T-helper 1 cell treated with Interleukin-12 subunit alpha and Interleukin-12 subunit beta and Interleukin-4 antibody, amounts not matched to agents 30 μg/mL and 1 μg/mL, for 36 hours (primary cell): ENCODE data around the gene SLC13A3.

Source experiments
- H3K27ac Mint-ChIP-seq: one replicate; pipeline ENCODE4 v1.8.0; 2021; ENCODE audit warnings: mild to moderate bottlenecking, mixed read lengths
- H3K27me3 Mint-ChIP-seq: one replicate; pipeline ENCODE4 v1.8.0; 2021; ENCODE audit warnings: low read depth, mixed read lengths
- H3K36me3 Mint-ChIP-seq: one replicate; pipeline ENCODE4 v1.8.0; 2021; ENCODE audit warnings: low read depth, mixed read lengths
- H3K4me1 Mint-ChIP-seq: one replicate; pipeline ENCODE4 v1.8.0; 2021; ENCODE audit warnings: low read depth, mixed read lengths
- H3K4me3 Mint-ChIP-seq: one replicate; pipeline ENCODE4 v1.8.0; 2021; ENCODE audit warnings: mild to moderate bottlenecking, moderate library complexity, mixed read lengths
- H3K9me3 Mint-ChIP-seq: one replicate; pipeline ENCODE4 v1.8.0; 2021; ENCODE audit warnings: mixed read lengths

Gene SLC13A3

DNA sequence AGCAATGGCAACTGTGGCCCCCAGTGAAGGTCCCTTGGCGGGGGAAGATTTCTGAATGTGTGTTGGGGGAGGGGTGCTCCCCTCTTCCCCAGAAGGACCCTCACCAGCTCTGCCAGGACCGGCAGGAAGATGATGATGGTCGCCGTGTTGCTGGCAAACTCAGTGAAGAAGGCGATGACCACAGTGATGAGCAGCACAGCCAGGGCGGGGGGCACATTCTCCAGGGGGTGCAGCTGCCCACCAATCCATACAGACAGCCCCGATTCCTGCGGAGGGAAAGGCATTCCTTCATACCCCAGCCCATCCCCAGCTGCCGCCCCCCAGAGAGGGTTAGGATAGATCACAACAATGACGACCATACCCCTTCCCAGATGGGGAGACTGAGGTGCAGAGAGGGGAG is 85.1 kb downstream of the SLC13A3 start:
- Mint-ChIP-seq H3K4me3 (no peak overlapping the region), H3K9me3 (no peaks in the 10 kb centered on the region), H3K36me3 (no peaks in the 10 kb centered on the region), H3K27me3 (peaks cover 11% of the 10 kb centered on the region), H3K4me1 (peaks cover 6% of the 10 kb centered on the region), H3K27ac (no peak overlapping the region)

DNA sequence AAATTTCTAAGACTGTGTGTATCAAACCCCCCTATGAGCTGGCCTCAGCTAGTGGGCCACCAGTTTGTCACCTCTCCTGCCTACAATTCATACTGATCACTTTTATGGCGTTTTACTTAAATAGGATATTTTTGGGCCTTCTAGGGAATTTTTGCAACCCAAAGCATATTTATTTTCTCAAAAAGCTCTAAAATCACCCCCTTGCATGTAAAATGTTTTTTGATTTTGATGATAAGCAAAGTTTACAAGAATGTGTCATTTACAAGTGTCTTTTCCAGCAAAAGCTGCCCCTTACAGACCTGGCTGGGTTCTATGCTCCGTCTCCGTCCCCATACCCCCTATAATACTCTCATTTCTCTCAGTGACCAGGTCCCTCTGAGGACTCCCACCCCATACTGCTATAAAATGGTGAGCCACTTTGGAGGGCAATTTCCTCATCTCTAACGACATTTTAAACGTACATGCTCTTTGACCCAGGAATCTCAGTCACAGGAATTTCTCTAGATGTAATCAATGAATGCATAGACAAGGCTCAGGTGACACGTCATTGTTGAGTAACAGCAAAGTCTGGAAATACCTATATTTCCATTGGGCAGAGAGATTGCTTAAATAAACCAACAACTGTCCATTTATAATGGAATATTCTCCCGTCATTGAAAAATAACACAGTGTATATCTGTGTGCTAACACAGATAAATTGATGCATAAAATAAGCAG is 86.9 kb downstream of the SLC13A3 start:
- Mint-ChIP-seq H3K4me3 (no peak overlapping the region), H3K27ac (no peak overlapping the region), H3K27me3 (peaks cover 6% of the 10 kb centered on the region), H3K36me3 (no peaks in the 10 kb centered on the region), H3K9me3 (no peaks in the 10 kb centered on the region), H3K4me1 (peaks cover 21% of the 10 kb centered on the region)

- H3K36me3 Mint-ChIP-seq, result no peaks in the 10 kb centered on the region
- H3K27ac Mint-ChIP-seq, result no peak overlapping the region
- peaks cover 23% of the 10 kb centered on the region for H3K4me1 Mint-ChIP-seq
- peaks cover 6% of the 10 kb centered on the region for H3K27me3 Mint-ChIP-seq
- H3K4me3 Mint-ChIP-seq, result no peak overlapping the region
- H3K9me3 Mint-ChIP-seq, result no peaks in the 10 kb centered on the region
Observed at GRCh38 chr20:46563860-46564221, 87.4 kb downstream of the SLC13A3 start.

GRCh38 chr20:46563170-46563859 is 87.9 kb downstream of the SLC13A3 start:
- Mint-ChIP-seq H3K4me3 (no peak overlapping the region), H3K27ac (no peak overlapping the region), H3K4me1 (peaks cover 26% of the 10 kb centered on the region), H3K27me3 (peaks cover 6% of the 10 kb centered on the region), H3K9me3 (no peaks in the 10 kb centered on the region), H3K36me3 (no peaks in the 10 kb centered on the region)

- Mint-ChIP-seq H3K4me1 (peaks cover 29% of the 10 kb centered on the region), H3K27me3 (peaks cover 3% of the 10 kb centered on the region), H3K4me3 (no peak overlapping the region), H3K27ac (no peak overlapping the region), H3K9me3 (no peaks in the 10 kb centered on the region), H3K36me3 (no peaks in the 10 kb centered on the region)
Observed at GRCh38 chr20:46562373-46563169, 88.7 kb downstream of the SLC13A3 start.

DNA sequence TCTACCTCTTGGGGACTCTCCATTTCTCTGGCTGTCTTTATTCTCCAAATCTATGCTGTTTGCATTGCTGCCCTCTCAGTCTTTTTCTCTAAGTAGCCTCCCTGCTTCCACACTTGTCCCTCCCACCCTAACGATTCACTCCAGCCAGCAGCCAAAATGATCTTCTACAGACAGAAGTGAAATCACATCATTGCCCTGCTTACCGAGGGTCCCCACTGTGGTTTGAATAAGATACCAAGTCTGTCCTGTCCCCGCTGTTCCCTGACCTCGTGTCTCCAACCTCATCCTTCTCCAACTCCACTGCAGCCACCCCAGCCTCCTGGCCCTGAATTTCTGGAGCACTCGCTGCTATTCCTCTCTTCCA is 89.3 kb downstream of the SLC13A3 start:
- peaks cover 28% of the 10 kb centered on the region for H3K4me1 Mint-ChIP-seq
- H3K36me3 Mint-ChIP-seq, result no peaks in the 10 kb centered on the region
- H3K9me3 Mint-ChIP-seq, result no peaks in the 10 kb centered on the region
- no peaks in the 10 kb centered on the region for H3K27me3 Mint-ChIP-seq
- no peak overlapping the region for H3K27ac Mint-ChIP-seq
- no peak overlapping the region for H3K4me3 Mint-ChIP-seq

- Mint-ChIP-seq H3K36me3 (peaks cover 3% of the 10 kb centered on the region), H3K4me3 (no peak overlapping the region), H3K9me3 (no peaks in the 10 kb centered on the region), H3K27me3 (no peaks in the 10 kb centered on the region), H3K4me1 (peaks cover 37% of the 10 kb centered on the region), H3K27ac (no peak overlapping the region)
Observed at GRCh38 chr20:46559685-46560440, 91.4 kb downstream of the SLC13A3 start.

DNA sequence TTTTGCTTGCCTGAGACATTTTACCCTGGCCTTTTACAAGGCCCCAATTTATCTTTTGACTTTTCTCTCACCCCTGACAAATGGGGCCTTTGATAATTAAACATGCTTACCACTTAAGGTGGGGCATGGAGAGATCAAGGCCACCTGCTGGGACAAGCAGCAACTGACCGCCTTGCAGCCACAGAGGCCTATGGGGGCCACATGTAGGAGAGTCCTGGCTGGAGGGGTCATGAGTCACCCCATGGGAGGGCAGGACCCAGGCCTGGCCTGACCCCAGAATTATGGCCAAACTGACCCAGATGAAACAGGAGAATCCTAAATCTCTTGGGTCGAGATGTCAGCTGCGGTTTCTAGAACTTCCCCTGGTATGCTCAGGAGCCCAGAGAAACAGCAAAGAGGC is 92.3 kb downstream of the SLC13A3 start:
- H3K36me3 Mint-ChIP-seq, result peaks cover 3% of the 10 kb centered on the region
- peaks cover 41% of the 10 kb centered on the region for H3K4me1 Mint-ChIP-seq
- no peaks in the 10 kb centered on the region for H3K27me3 Mint-ChIP-seq
- H3K27ac Mint-ChIP-seq, result no peak overlapping the region
- H3K4me3 Mint-ChIP-seq, result no peak overlapping the region
- H3K9me3 Mint-ChIP-seq, result no peaks in the 10 kb centered on the region

DNA sequence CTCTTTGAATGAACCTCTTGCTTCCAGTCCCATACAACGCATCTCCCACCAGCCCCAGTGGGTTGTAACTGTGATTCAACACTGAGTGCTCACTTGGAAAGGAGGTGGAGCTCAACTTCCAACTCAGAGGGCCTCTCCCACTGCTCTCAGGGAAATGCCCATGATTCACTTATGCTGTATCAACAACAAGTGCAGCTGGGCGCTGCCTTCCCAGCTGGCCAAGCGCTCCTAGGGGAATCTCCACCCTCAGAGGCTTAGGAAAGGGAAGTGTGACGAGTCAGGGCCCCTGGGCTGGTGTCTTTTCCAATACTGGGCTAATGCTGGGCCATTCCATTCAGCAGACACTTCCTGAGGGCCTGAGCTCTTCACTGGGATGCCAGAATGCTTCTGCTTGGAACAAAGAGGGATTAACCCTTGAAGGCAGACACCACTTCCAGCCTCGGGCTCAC is 92.7 kb downstream of the SLC13A3 start:
- Mint-ChIP-seq H3K27me3 (no peaks in the 10 kb centered on the region), H3K36me3 (peaks cover 3% of the 10 kb centered on the region), H3K4me1 (peaks cover 43% of the 10 kb centered on the region), H3K27ac (no peak overlapping the region), H3K4me3 (no peak overlapping the region), H3K9me3 (no peaks in the 10 kb centered on the region)

DNA sequence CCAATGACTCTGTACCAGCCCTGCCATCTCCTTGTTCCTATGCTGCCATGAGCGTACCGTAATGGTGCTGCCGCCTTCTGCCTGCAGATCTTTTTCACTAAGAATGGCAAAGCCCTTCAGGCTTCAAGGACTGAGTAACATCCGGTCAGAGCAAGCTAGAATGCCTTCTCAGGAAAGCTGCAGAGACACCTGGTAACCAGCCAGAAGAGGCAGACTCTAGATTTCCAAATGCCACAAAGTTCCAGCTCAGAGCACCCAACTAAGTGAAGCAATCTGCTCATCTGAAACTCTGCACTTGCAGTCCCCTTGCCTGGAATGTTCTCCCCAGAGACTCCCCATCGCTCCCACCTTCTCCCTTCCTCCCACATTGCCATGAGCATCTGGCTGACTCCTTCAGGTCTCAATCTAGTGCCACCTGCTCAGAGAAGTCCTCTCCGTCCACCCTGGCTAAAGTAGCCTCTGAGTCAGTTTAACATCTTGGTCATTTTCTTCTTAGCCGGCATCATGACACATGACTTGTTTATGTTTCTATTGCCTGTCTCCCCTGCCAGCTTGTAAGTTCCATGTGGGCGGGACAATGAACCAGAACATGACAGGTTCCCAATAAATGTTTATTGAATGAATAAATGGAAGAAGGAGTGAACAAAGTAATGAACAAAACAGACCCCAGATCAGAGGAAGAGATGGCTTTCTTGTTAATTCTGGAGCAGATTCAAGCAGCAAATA is 93.9 kb downstream of the SLC13A3 start:
- Mint-ChIP-seq H3K4me1 (peaks cover 54% of the 10 kb centered on the region), H3K9me3 (no peaks in the 10 kb centered on the region), H3K27me3 (no peaks in the 10 kb centered on the region), H3K36me3 (peaks cover 3% of the 10 kb centered on the region), H3K27ac (no peak overlapping the region), H3K4me3 (no peak overlapping the region)

- H3K9me3 Mint-ChIP-seq, result no peaks in the 10 kb centered on the region
- peaks cover 60% of the 10 kb centered on the region for H3K4me1 Mint-ChIP-seq
- H3K4me3 Mint-ChIP-seq, result no peak overlapping the region
- H3K36me3 Mint-ChIP-seq, result peaks cover 3% of the 10 kb centered on the region
- H3K27me3 Mint-ChIP-seq, result no peaks in the 10 kb centered on the region
- no peak overlapping the region for H3K27ac Mint-ChIP-seq
Observed at GRCh38 chr20:46555370-46555956, 95.8 kb downstream of the SLC13A3 start.

DNA sequence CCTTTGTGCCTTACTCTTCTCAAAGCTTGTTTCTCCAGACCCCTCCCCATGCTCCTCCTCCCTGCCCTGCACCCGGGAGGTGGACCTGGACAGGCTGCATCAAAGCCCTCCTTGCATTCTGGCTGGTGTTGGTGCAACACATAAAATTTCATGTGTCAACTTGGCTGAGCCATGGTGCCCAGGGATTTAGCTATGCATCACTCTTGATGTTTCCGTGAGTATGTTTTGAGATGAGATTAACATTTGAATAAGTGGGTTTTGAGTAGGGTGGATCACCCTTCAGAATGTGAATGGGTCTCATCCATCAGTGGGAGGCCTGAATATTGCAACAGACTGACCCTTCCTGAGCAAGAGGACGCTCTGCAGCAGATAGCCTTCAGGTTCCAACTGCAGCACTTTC is 96.4 kb downstream of the SLC13A3 start:
- H3K4me3 Mint-ChIP-seq, result no peak overlapping the region
- H3K36me3 Mint-ChIP-seq, result peaks cover 3% of the 10 kb centered on the region
- H3K4me1 Mint-ChIP-seq, result peaks cover 60% of the 10 kb centered on the region
- H3K27me3 Mint-ChIP-seq, result no peaks in the 10 kb centered on the region
- H3K27ac Mint-ChIP-seq, result no peak overlapping the region
- no peaks in the 10 kb centered on the region for H3K9me3 Mint-ChIP-seq

- Mint-ChIP-seq H3K27ac (no peak overlapping the region), H3K27me3 (no peaks in the 10 kb centered on the region), H3K4me3 (no peak overlapping the region), H3K4me1 (peaks cover 54% of the 10 kb centered on the region), H3K9me3 (no peaks in the 10 kb centered on the region), H3K36me3 (peaks cover 3% of the 10 kb centered on the region)
Observed at GRCh38 chr20:46553926-46554325, 97.3 kb downstream of the SLC13A3 start.
